Skin epidermis (tissue), 12 donors: ENCODE data around the gene OPN4.

ENCODE experiments used
- H3K27ac ChIP-seq, 21 experiments: fragments of 200-600 bp; sonication (generic) in 11 of 21; one replicate each; pipeline ENCODE4 v1.5.0; 2020; ENCODE audit warnings: mild to moderate bottlenecking in 3 of 21, inconsistent platforms in 2 of 21, moderate library complexity in 2 of 21
- H3K4me3 ChIP-seq, 7 experiments: fragments of 200-600 bp; sonication (generic) in 2 of 7; one replicate each; pipeline ENCODE4 v1.5.0; 2020; ENCODE audit warnings: inconsistent platforms in 2 of 7, mild to moderate bottlenecking in 2 of 7, moderate library complexity in 1 of 7

OPN4 gene

DNA sequence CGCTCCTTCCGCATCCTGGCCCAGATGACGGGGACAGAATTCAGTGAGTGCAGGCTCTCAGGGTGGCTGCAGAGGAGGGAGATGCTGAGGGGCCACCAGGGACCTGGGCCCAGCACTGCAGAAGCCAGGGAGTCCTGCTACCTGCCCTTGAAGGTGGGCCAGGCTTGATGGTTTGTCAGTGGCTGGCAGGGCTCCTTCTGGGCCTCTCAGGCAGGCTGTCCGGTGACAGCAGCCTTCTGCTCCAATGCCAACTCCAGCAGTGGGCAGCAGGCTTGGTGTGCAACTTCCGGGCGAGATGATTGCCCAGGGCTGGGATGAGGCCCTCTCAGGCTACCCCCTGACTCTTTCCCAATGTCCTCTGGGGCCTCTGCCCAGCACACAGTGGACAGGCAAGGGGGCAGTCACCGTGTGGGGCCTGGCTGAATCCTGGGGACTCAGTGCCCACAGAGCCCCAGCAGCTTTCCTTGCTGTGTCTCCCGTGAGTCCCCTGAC lies 37.7 kb downstream of the OPN4 start:
- no peak overlapping the region for H3K27ac ChIP-seq
- no peak overlapping the region for H3K4me3 ChIP-seq

DNA sequence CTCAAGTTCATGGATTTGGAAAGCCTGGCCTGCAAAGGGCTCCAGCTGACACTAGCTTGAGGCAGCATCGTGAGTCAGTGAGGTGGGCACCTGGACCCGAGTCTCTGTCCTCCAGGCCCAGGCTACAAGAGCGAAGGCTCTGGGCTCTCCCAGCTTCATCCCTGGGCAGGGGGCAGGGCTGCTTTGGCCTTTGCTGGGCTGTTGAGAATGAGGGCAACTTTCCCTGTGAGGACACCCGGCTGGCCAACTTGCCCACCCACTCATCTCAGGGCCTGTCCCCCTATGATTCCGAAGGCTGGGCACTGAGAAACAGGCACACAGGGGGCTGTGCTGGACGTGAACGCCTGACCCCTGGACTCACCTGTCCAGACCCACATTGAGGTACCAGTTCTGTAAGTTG lies 38.3 kb downstream of the OPN4 start:
- Histone ChIP-seq H3K4me3 (no peak overlapping the region), H3K27ac (no peak overlapping the region)

DNA sequence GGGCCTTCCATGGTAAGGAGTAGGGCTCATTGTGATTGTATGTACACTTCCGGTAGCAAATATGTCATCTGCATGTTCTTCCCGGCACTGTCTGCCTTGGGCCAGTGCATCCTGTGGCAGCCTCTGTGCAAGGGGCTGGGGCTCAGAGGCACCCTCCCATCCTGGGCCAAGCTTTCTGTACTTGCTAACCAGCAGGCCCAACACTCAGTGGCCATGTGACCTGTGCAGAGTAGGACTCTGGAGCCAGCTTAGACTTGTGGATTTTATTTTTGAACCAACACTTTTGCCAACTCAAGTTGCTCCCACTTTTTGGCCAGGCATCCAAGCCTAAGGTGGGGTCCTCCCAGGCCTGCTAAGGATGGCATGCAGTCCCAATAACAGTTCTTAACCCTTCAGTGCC lies 38.9 kb downstream of the OPN4 start:
- no peak overlapping the region for H3K4me3 ChIP-seq
- peak overlapping the region in 3 of 21 experiments; percentile 5 to 42 (median 14) for H3K27ac ChIP-seq

DNA sequence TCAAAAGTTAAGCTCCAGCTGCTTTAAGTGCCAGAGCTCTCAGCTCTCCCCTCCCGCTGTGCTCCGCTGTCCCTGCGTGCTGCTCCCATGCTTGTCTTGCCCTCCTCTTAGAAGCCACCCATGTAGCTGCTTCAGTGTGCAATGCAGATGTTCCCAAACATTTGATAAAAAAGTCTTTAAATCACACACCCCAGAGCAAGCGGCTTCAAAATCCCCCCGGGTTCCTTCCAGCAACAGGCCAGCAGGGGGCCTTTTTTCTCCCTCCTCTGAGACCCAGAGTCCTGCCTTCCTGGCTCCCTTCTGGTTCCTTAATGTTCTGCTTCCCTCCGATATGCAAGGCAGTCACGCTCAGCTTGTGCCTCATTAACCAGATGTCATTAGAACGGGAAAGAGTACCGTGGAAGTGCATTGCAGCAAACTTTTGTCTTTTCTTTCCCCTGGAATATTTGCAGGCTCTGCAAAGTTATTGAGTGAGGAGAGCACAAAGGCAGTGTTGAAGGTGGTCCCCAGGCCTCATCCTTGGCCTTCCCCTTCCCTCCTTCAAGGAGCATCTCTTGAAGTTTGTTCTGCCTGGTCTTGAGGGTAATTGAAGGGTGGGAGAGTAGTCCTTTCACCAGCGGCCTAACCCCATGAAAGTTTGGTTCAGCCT lies 39.5 kb downstream of the OPN4 start:
- Histone ChIP-seq H3K4me3 (no peak overlapping the region), H3K27ac (peak overlapping the region in 4 of 21 experiments; percentile 5 to 57 (median 32))

DNA sequence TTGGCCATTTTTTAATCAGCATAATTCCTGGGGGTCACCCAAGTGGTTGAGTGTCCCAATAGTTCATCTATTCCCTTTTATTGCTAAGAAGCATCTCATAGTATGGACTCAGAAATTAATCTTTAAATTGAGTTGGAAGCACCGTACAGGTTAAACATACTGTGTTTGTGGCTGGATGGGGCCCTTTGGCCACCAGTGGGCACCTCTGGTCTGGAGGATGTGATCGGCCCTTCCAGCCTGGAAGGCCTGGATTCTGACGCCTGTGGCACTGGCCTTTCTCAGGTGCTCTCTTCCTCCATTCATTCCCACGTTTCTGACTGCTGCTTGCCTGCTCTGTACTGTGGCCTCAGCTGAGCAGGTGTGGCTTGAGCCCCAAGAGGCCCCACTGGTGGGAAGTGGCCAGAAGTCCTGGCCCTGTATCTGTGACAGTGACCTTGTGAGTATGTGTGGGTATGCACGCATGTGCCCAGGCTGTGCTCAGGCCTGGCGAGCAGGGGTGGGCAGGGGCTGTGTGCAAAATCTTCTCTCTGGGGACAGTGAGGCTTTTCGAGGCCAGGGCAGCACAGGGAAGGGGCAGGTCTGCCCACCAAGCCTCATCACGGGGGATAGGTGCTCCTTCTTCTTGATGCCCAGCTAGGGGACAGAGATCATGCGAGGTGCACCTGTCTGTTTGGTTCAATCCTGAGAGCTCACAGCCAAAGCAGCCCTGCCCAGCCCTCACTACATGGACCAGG lies 44.0 kb downstream of the OPN4 start:
- no peak overlapping the region for H3K27ac ChIP-seq
- H3K4me3 ChIP-seq: no peak overlapping the region

DNA sequence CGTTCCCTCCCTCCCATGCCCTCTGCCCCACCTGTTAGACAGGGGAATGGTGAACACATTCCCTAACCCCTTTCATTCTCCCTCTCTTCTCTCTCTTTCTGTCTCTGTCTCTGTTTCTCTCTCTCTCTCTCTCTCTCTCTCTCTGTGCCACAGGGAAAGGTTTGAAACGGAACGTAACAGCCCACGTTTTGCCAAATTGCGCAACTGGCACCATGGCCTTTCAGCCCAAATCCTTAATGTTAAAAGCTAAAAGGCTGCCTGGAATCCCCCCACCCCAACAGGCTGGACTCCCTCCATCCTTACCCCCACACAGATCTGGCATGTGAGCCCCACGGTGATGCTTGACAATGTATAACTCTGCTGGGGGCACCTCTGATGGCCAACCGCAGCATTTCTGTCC lies 44.8 kb downstream of the OPN4 start:
- H3K27ac ChIP-seq: no peak overlapping the region

DNA sequence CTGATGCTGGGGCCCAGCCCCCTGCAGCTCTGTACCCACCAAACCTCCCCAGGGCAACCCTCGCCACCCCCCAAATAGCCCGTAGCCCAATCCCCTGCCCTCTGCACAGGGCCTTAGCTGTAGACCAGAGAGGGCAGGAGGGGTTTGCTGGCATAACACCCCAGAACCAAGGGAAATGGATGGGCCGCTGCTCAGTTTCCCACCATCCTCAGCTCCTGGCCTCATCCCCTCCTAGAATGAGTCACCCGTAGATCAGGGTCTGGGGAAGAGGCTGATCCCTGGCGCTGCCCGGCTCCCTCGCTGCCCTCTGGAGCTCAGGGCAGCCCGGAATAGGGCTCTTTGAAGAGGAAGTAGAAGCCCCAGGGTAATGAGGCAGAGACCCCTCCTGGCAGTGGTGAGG lies 45.2 kb downstream of the OPN4 start:
- Histone ChIP-seq H3K27ac (no peak overlapping the region), H3K4me3 (no peak overlapping the region)

More for the DNA sequence above, 44.8 kb downstream of the OPN4 start:
- no peak overlapping the region for H3K4me3 ChIP-seq

DNA sequence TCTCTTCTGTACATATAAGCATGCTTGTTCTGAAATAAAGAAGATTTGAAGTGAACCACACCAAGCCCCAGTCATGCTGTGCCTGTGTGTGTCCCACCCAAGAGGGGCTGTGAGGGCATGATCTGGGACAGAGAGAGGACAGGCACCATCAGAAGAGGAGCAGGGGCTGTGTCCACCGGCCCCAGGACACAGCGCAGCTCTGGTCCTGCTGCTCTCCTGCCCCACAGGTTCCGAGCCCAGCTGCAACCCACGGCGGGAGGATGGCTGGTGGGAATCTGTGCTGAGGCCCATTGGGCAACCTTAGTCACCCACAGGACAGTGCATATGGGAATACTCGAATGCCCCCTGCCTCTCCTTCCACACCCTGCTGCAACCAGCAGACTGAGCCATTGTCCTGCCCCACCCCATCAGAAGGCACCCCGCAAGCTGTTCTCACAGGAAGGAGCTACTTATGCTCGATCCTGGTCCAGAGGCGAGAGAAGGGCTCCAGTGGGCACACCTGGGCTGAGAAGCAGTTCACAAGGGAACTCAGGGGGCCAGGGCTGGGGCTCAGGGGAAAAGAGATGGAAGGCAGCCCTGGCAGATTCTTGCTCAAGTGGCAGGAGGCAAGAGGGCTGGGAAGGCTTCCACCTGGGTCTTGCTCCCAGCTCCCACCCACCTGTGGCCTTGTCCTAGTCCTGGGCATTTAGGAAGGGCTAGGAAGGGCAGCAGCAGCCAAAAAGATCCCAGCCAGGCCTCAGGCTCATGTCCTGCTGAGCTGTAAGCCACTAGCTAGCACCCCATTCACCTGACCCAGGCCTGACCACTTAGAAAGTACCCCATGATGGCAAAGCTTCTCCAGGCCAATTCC lies 45.9 kb downstream of the OPN4 start:
- no peak overlapping the region for H3K27ac ChIP-seq

DNA sequence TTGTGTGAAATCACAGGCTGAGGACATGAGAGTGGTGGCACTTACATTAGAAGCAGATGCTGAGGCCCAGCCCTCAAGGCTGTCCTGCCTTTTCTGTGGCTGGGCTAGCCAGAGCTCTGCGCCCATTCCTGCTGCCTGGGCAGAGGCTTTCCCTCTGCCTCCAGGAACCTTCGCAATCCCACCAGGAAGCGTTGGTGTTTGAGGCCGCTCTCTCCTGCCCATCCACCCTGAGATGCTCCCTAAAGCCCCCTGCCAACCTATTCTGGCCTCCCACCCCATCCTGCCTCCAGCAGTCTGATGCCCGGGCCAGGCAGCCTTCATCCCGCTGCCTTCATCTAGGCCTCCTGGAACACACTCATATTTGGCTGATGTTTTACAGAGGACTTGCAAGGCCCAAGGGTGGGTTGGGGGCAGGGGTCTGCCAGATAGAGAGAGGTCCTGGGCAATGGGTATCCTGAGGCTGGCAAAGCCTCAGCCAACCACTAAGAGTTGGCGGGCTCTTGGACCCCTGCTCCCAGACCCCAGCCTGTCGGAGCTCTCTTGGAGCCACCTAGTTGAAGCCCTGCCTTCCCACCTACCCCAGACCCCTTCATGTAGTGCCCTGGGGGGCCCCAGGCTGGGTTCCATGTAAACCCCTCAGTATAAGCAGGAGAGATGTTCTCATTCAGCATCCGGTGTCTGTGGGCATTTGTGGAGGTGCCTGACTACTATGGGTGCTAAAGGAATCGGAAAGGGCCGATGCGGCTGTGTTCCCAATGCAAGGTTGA lies 46.7 kb downstream of the OPN4 start:
- H3K4me3 ChIP-seq: no peak overlapping the region
- H3K27ac ChIP-seq: no peak overlapping the region

More for the DNA sequence above, 45.9 kb downstream of the OPN4 start:
- H3K4me3 ChIP-seq: no peak overlapping the region

DNA sequence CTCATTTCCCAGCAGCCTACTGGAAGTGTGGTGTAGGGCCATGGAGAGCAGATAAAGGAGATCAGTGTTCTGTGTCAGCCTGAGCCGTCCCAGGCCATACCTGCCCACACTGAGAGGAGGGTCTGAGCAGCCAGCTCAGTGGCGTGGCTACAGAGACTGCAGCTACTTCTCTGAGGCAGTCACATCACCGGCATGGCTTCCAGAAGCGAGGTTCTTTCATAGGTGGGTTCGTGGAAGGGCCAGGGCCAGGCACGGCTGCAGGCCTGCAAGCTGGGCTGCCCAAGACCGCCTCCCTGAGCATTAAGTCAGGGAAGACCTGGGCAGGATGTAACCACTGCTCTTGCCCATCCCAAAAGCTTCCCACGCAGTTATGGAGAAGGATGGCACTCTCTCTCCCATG lies 48.8 kb downstream of the OPN4 start:
- Histone ChIP-seq H3K27ac (no peak overlapping the region), H3K4me3 (no peak overlapping the region)

DNA sequence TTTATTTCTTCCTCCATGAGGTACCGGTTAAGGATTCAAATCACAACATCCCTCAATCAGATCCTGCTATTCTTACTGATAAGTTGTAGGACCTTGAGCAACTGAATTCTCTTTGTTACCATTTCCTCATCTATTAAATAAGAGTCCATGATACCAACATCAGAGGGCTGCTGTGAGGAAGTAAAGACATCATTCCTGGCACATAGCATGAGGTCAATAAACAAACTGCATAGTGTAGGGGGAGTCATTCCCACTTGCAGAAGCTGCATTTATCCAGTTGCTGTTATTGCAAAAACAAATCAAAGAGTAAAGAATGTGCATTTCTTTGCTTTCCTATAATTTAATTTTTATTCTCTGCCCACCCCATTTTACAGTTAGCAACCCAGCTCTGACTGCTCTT lies 50.8 kb downstream of the OPN4 start:
- H3K4me3 ChIP-seq: no peak overlapping the region

DNA sequence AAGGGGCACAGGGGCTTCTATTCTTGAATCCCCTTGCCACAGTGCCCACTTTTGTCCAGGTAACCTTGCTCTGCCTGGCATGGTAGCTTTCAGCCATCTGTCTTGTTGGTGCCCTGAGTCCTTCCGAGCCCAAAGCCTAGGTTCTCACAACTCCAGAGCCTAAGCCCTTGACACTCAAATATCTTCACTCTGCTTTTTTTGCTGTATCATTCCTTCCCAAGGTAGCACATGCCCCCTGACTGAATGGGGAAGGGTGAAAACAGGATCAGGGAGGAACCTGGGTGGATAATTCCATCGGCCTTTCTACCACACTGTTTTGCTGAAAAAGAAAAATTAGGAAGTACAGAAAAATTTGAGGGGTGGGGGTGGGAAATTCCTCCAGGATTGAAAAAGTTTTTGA lies 51.6 kb downstream of the OPN4 start:
- H3K27ac ChIP-seq: no peak overlapping the region
- H3K4me3 ChIP-seq: no peak overlapping the region

More for the DNA sequence above, 50.8 kb downstream of the OPN4 start:
- H3K27ac ChIP-seq: no peak overlapping the region

DNA sequence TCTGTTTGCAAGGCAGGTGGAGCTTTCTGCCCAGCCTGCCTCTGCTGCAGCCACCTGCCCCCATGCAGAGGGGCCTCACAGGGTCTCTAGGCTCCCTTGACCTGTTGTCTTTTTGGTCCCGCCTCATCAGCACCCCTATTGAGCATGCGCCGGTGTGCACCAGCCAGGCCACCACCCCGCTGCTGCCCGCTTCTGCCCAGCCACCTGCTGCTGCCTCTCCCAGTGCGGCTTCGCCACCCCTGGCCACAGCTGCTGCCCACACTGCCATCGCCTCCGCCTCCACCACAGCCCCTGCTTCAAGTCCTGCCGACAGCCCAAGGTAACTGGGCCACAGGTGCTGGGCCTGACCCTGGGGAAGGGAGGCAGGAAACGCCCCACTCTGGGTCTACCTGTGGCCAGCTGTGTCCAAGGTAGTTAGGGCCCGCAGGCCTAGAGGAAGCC lies 52.1 kb downstream of the OPN4 start:
- H3K27ac ChIP-seq: no peak overlapping the region
- no peak overlapping the region for H3K4me3 ChIP-seq

DNA sequence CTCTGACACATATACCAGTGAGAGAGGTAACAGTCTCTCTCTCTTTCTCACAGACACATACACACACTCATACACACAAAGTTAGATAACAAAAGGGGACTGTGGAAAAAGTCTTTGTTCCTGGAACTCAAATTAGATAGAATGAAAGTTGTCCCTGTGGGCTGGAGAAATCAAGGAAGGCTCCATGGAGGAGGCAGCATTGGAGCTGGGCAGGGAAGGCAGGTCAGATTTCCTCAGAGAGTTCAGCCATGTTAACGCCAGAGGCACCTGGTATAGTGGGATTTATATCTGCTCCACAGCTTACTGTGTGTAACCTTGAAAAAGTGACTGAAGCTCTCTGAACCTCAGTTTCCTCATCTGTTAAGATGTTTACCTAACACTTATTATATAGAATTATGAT lies 52.6 kb downstream of the OPN4 start:
- no peak overlapping the region for H3K4me3 ChIP-seq
- H3K27ac ChIP-seq: no peak overlapping the region

DNA sequence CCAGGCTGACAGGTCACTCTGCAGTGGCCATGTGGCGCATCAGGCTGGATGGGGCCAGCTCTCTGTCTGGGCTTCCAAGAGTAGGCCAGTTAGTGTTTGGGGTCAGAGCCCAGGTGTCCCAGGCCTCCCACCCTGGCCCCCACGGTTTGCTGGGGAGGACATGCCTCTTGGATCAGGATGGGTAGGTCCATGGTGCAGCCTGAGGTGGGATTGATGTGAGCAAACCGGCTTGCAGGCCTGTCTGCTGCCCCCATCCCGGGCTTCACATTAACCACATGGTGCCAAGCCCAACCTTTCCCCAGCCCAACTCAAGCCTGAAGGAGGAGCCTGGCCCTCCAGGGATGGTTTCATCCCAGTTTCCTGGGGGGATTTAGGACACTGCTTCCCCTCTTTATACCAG lies 53.2 kb downstream of the OPN4 start:
- Histone ChIP-seq H3K4me3 (no peak overlapping the region), H3K27ac (no peak overlapping the region)

DNA sequence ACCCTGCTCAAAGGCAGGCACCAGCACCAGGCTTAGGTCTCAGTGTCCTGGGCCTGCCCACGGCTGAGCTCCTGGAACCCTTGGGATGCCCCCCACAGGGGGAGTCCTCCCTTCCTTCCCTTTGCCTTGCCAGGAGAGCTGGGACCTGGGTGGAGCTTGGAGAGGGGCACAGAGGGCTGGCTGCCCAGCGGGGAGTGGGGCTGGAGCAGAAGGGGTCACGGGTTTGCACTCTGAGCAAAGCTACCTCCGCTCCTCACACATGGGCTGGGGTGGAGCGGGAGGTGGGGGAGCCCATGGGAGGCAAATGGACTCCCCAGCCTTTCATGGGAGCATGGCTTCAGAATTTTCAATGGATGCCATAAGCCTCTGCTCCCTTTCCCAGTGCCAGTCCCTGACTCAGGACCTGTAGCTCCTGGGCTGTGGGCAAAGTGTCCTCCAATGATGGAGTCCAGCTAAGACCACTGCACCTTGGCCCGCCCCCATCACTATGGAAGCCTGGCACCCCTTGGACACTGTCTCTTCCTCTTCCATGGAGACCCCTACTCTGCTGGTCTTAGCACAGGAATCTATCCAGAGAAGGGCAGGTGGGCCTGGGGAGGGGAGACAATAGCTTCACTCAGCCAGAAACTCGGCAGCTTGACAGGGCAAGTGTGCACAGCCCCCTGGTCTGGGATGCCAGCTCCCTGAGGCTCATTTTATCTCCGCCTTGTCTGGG lies 53.9 kb downstream of the OPN4 start:
- H3K27ac ChIP-seq: peak overlapping the region in 2 of 21 experiments; percentile 14 to 32
- H3K4me3 ChIP-seq: no peak overlapping the region

DNA sequence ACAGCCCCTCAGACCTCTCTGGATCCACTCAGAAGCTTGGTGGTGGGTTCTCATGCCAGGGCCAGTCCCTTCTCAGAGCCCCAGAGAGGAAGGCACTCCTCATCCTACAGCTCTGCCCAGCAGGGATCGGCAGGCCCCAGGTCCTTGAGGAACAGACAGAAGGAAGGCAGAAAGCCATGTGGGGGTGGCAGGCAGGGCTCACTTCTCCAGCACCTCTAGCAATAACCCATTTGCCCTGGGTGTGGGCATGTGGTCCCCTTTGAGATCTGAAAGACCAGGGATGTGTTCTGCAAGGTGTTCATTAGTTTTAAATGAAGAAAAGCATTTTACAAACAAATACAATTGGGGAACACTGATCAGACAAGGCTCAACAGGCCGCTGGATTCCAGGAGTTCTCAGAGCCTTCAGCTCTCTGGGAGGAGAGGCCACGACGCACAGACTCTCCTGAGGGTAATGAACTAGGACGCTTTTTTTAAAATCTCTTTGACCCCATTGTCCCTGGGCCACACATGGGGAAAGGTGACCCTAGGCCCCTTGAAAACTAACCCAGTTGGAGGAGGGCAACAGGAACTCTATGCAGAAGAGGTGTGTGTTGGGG lies 54.5 kb downstream of the OPN4 start:
- no peak overlapping the region for H3K4me3 ChIP-seq
- peak overlapping the region in 3 of 21 experiments; percentile 11 to 32 (median 14) for H3K27ac ChIP-seq

DNA sequence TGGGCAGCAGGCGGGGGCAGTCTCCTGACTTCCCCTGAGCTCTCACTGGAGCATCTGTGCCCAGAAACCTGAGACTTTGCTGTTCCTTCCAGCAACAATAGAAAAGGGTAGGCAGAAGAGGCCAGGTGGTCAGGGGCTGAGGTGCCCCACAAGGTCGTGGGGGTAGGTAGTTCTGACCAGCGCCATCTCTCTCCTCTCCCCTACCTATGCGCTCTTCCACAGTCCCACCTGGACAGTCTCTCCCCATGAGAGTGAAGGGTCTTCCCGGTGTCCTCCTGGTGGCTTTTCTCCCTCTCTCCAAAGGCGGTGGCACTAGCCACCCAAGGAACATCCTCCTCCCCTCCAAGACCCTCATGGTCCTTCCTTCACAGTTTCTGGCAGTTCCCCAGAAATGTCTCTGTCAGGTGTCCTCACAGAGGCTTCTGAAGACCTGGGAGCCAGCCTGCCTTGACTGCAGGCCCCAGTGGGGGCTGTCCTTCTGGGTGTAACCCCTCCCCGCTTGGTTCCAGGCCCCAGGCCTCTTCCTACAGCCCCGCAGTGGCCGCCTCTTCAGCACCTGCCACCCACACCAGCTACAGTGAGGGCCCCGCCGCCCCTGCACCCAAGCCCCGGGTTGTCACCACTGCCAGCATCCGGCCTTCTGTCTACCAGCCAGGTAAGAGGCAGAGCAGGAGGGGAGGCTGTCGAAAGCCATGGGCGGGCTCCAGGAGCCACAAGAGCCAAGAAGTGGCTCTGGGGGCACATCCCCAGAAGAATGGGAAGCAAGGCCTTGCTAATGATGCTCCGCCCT lies 55.2 kb downstream of the OPN4 start:
- Histone ChIP-seq H3K4me3 (no peak overlapping the region), H3K27ac (peak overlapping the region in 4 of 21 experiments; percentile 11 to 98 (median 30))
